Measurements from ENCODE around the gene PLBD2. TPM values are rescaled to one million over a fixed set of nuclear protein-coding genes. Genes with fewer than 3 reads are reported as not detected.

PLBD2 gene
- total and polyA plus RNA-seq, 2 donors (not counting 1 experiment from before 2014, with no cell fraction given) = 11.9 to 35.5 TPM

DNA sequence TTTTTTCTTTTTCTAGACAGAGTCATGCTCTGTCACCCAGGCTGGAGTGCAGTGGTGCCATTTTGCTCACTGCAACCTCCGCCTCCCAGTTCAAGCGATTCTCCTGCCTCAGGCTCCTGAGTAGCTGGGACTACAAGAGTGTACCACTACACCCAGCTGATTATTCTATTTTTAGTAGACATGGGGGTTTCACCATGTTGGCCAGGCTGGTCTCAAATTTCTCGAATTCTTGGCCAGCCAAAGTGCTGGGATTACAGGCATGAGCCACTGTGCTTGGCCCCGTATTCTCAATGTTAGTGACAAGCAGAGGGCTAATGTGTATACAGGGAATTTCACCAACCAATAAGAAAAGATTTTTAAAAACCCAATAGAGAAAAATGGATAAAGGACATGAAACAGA lies 8.4 kb downstream of the PLBD2 start:
- Histone ChIP-seq H3K79me2 (ENCODE audit: control insufficient read depth, insufficient read depth, low read length) (no peaks in the 10 kb centered on the region), H3K4me2 (ENCODE audit: extremely low read depth, insufficient read depth, low read length) (no peak overlapping the region), H3K27me3 (ENCODE audit: control insufficient read depth, insufficient read depth, low read length) (no peaks in the 10 kb centered on the region), H4K20me1 (ENCODE audit: control insufficient read depth, extremely low read depth, insufficient read depth, low read length) (no peaks in the 10 kb centered on the region), H3K27ac (ENCODE audit: insufficient read depth, low read length) (no peak overlapping the region), H3K4me1 (ENCODE audit: control insufficient read depth, extremely low read depth, insufficient read depth, low read length) (no peaks in the 10 kb centered on the region), H3K36me3 (ENCODE audit: control insufficient read depth, insufficient read depth, low read length) (peaks cover 2% of the 10 kb centered on the region), H3K9ac (ENCODE audit: insufficient read depth, low read length) (no peak overlapping the region), H3K4me3 (replicated peaks in 1 of 4; ENCODE audit: control extremely low read depth in 1 of 4, insufficient read depth in 1 of 4, low read depth in 3 of 4, low read length in 4 of 4) (no peak overlapping the region), H3K9me3 (ENCODE audit: control insufficient read depth, insufficient read depth, low read depth, low read length) (no peaks in the 10 kb centered on the region), H2AFZ (ENCODE audit: low read length) (no peak overlapping the region)
- TF ChIP-seq, protein P1, sequence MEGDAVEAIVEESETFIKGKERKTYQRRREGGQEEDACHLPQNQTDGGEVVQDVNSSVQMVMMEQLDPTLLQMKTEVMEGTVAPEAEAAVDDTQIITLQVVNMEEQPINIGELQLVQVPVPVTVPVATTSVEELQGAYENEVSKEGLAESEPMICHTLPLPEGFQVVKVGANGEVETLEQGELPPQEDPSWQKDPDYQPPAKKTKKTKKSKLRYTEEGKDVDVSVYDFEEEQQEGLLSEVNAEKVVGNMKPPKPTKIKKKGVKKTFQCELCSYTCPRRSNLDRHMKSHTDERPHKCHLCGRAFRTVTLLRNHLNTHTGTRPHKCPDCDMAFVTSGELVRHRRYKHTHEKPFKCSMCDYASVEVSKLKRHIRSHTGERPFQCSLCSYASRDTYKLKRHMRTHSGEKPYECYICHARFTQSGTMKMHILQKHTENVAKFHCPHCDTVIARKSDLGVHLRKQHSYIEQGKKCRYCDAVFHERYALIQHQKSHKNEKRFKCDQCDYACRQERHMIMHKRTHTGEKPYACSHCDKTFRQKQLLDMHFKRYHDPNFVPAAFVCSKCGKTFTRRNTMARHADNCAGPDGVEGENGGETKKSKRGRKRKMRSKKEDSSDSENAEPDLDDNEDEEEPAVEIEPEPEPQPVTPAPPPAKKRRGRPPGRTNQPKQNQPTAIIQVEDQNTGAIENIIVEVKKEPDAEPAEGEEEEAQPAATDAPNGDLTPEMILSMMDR (conservative IDR thresholded peaks at IDR 0.05 in 1 of 2, IDR thresholded peaks at IDR 0.05 in 1 of 2; ENCODE audit: low read depth in 1 of 2, low read length in 2 of 2) = no peak
- no peak for TF ChIP-seq EZH2 (IDR thresholded peaks at IDR 0.05; ENCODE audit: low read length, missing control alignments)
- peak in 1 of 2 donors; percentile 14 for DNase-seq (ENCODE audit: low read depth in 2 of 2)

- no peak overlapping the region for H3K27ac ChIP-seq (ENCODE audit: insufficient read depth, low read length)
- H2AFZ ChIP-seq (ENCODE audit: low read length) = no peak overlapping the region
- H4K20me1 ChIP-seq (ENCODE audit: control insufficient read depth, extremely low read depth, insufficient read depth, low read length) = no peaks in the 10 kb centered on the region
- H3K4me1 ChIP-seq (ENCODE audit: control insufficient read depth, extremely low read depth, insufficient read depth, low read length) = no peaks in the 10 kb centered on the region
- TF ChIP-seq, protein P1 (conservative IDR thresholded peaks at IDR 0.05 in 1 of 2, IDR thresholded peaks at IDR 0.05 in 1 of 2; ENCODE audit: low read depth in 1 of 2, low read length in 2 of 2) = no peak
- TF ChIP-seq EZH2 (IDR thresholded peaks at IDR 0.05; ENCODE audit: low read length, missing control alignments) = no peak
- H3K79me2 ChIP-seq (ENCODE audit: control insufficient read depth, insufficient read depth, low read length) = no peaks in the 10 kb centered on the region
- no peaks in the 10 kb centered on the region for H3K27me3 ChIP-seq (ENCODE audit: control insufficient read depth, insufficient read depth, low read length)
- no peak for DNase-seq (ENCODE audit: low read depth in 2 of 2)
- no peaks in the 10 kb centered on the region for H3K9me3 ChIP-seq (ENCODE audit: control insufficient read depth, insufficient read depth, low read depth, low read length)
- peaks cover 4% of the 10 kb centered on the region for H3K36me3 ChIP-seq (ENCODE audit: control insufficient read depth, insufficient read depth, low read length)
- H3K4me2 ChIP-seq (ENCODE audit: extremely low read depth, insufficient read depth, low read length) = no peak overlapping the region
- no peak overlapping the region for H3K4me3 ChIP-seq (replicated peaks in 1 of 4; ENCODE audit: control extremely low read depth in 1 of 4, insufficient read depth in 1 of 4, low read depth in 3 of 4, low read length in 4 of 4)
- no peak overlapping the region for H3K9ac ChIP-seq (ENCODE audit: insufficient read depth, low read length)
Measured at GRCh38 chr12:113368331-113368730, 9.9 kb downstream of the PLBD2 start.

DNA sequence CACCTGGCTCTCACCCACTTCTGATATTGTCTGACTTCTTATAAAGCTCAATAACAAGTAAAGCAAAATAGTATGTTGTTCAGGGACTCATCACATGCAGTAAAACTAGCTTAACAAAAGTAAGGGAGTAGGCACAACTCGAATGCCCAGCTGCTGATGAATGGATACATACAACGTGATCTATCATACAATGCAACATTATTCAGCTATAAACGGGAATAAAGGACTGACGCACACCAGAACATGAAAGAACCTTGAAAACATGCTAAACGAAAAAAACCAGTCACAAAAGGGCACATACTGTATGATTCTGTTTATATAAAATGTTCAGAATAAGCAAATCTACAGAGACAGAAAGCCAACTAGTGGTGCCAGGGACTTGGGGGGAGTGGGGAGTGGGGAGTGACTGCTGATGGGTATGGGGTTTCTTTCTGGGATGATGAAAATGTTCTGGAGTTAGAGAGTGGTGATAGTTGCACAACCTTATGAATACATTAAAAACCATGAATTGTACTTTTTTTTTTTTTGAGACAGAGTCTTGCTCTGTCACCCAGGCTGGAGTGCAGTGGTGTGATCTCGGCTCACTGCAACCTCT lies 11.1 kb downstream of the PLBD2 start:
- no peak for TF ChIP-seq EZH2 (IDR thresholded peaks at IDR 0.05; ENCODE audit: low read length, missing control alignments)
- TF ChIP-seq, protein P1 (conservative IDR thresholded peaks at IDR 0.05 in 1 of 2, IDR thresholded peaks at IDR 0.05 in 1 of 2; ENCODE audit: low read depth in 1 of 2, low read length in 2 of 2) = no peak
- Histone ChIP-seq H3K36me3 (ENCODE audit: control insufficient read depth, insufficient read depth, low read length) (peaks cover 6% of the 10 kb centered on the region), H3K9me3 (ENCODE audit: control insufficient read depth, insufficient read depth, low read depth, low read length) (no peaks in the 10 kb centered on the region), H2AFZ (ENCODE audit: low read length) (no peak overlapping the region), H3K79me2 (ENCODE audit: control insufficient read depth, insufficient read depth, low read length) (no peaks in the 10 kb centered on the region), H3K27ac (ENCODE audit: insufficient read depth, low read length) (no peak overlapping the region), H3K9ac (ENCODE audit: insufficient read depth, low read length) (no peak overlapping the region), H4K20me1 (ENCODE audit: control insufficient read depth, extremely low read depth, insufficient read depth, low read length) (no peaks in the 10 kb centered on the region), H3K27me3 (ENCODE audit: control insufficient read depth, insufficient read depth, low read length) (no peaks in the 10 kb centered on the region), H3K4me3 (replicated peaks in 1 of 4; ENCODE audit: control extremely low read depth in 1 of 4, insufficient read depth in 1 of 4, low read depth in 3 of 4, low read length in 4 of 4) (no peak overlapping the region), H3K4me2 (ENCODE audit: extremely low read depth, insufficient read depth, low read length) (no peak overlapping the region), H3K4me1 (ENCODE audit: control insufficient read depth, extremely low read depth, insufficient read depth, low read length) (no peaks in the 10 kb centered on the region)
- DNase-seq (ENCODE audit: low read depth in 2 of 2) = peak in 1 of 2 donors; percentile 58
